Peyer's patch (tissue), 4 donors: ENCODE data around the gene ZFYVE26.

ENCODE experiments used
- POLR2A ChIP-seq, 2 donors: fragments of 450-650 bp; IDR thresholded peaks; one replicate each; pipeline ENCODE4 v1.5.1; 2017; ENCODE audit warnings: antibody characterized with exemption in 2 of 2, mild to moderate bottlenecking in 2 of 2, moderate library complexity in 2 of 2
- TF ChIP-seq, protein P1 (sequence below), 6 experiments: fragments of 450-650 bp in 4 of 6; fragments of 200-600 bp in 2 of 6; sonication (generic) in 1 of 6; IDR thresholded peaks; one replicate each; pipeline ENCODE4 v1.5.1; 2017 to 2019; ENCODE audit warnings: antibody characterized with exemption in 6 of 6, mild to moderate bottlenecking in 3 of 6, moderate library complexity in 1 of 6

DNA sequence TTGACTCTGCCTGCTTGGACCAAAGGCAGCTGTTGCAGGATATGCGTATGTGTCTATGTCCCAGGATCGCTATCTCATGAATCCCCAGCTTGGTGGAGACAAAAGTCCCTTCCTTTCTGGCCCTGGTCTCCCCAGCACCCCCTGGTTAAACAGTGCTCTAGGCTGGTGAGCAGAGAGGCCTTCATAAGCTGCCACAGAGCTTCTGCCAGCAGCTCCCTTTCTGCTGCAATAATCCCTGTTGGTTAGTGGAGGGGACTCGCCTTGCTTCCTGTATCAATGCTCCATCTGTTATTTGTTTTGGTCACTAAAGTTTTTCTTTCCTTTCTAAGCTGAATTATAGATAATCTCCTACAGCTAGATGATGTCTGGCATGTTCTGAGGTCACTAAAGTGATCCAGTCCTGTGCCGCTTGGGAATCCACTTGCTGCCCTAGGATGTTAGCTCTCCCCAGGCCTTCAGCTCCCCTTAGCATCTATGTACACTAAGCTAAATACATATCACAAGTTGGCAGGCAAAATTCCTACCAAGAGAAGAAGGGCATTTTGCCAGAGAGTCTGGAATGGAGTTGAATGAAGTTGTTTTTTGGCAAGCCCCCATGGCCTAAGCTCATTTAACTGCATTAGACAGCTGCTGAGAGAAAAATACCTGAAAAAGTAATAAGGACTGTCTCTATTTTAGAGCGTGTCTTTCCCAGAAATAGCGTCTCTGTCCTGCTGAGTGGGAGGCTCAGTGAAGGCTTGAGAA, 66.9 kb downstream of the ZFYVE26 start:
- TF ChIP-seq, protein P1, sequence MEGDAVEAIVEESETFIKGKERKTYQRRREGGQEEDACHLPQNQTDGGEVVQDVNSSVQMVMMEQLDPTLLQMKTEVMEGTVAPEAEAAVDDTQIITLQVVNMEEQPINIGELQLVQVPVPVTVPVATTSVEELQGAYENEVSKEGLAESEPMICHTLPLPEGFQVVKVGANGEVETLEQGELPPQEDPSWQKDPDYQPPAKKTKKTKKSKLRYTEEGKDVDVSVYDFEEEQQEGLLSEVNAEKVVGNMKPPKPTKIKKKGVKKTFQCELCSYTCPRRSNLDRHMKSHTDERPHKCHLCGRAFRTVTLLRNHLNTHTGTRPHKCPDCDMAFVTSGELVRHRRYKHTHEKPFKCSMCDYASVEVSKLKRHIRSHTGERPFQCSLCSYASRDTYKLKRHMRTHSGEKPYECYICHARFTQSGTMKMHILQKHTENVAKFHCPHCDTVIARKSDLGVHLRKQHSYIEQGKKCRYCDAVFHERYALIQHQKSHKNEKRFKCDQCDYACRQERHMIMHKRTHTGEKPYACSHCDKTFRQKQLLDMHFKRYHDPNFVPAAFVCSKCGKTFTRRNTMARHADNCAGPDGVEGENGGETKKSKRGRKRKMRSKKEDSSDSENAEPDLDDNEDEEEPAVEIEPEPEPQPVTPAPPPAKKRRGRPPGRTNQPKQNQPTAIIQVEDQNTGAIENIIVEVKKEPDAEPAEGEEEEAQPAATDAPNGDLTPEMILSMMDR (IDR thresholded peaks at IDR 0.05) = no peak
- TF ChIP-seq POLR2A (IDR thresholded peaks at IDR 0.05) = no peak
